Uterus (tissue), 2 donors: ENCODE measurements around the gene GJD2.

Experiments
- POLR2A ChIP-seq, 2 donors: fragments of 450-650 bp; IDR thresholded peaks; one replicate each; pipeline ENCODE4 v1.6.1; 2016; ENCODE audit warnings: antibody characterized with exemption in 2 of 2, mild to moderate bottlenecking in 1 of 2, moderate library complexity in 1 of 2
- TF ChIP-seq, protein P1 (sequence below), 4 experiments: fragments of 200-600 bp in 2 of 4; fragments of 450-650 bp in 2 of 4; sonication (generic) in 2 of 4; IDR thresholded peaks; one replicate each; pipeline ENCODE4 v1.5.1; 2016 to 2019; ENCODE audit warnings: antibody characterized with exemption in 4 of 4, mild to moderate bottlenecking in 2 of 4, moderate library complexity in 1 of 4

DNA sequence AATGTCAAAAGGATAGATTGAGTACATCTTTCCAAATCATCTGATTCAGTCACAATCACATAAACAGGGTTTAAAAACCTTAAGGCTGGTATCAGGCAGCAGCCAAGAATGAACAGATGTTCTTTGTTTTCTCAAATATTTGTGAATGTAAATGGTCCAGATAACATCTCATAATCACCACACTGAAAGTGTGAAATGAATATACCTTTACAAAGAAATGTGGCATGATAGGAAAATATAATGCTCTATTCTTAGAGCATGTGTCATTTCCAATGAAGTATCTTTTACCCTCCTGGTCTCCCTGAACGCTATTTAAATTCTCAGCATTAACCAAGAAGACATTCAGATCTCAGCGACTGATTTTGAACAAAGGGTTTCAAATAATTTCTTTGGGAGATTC, 49.3 kb upstream of the GJD2 start:
- TF ChIP-seq, protein P1, sequence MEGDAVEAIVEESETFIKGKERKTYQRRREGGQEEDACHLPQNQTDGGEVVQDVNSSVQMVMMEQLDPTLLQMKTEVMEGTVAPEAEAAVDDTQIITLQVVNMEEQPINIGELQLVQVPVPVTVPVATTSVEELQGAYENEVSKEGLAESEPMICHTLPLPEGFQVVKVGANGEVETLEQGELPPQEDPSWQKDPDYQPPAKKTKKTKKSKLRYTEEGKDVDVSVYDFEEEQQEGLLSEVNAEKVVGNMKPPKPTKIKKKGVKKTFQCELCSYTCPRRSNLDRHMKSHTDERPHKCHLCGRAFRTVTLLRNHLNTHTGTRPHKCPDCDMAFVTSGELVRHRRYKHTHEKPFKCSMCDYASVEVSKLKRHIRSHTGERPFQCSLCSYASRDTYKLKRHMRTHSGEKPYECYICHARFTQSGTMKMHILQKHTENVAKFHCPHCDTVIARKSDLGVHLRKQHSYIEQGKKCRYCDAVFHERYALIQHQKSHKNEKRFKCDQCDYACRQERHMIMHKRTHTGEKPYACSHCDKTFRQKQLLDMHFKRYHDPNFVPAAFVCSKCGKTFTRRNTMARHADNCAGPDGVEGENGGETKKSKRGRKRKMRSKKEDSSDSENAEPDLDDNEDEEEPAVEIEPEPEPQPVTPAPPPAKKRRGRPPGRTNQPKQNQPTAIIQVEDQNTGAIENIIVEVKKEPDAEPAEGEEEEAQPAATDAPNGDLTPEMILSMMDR (IDR thresholded peaks at IDR 0.05): no peak
- no peak for TF ChIP-seq POLR2A (IDR thresholded peaks at IDR 0.05)
